ENCODE data around the gene CTDSPL2.
"Not testable (repeated sequence)": the region's sequence is repeated elsewhere in the genome, so short reads cannot be mapped to it uniquely, and the experiment has no call there.

DNA sequence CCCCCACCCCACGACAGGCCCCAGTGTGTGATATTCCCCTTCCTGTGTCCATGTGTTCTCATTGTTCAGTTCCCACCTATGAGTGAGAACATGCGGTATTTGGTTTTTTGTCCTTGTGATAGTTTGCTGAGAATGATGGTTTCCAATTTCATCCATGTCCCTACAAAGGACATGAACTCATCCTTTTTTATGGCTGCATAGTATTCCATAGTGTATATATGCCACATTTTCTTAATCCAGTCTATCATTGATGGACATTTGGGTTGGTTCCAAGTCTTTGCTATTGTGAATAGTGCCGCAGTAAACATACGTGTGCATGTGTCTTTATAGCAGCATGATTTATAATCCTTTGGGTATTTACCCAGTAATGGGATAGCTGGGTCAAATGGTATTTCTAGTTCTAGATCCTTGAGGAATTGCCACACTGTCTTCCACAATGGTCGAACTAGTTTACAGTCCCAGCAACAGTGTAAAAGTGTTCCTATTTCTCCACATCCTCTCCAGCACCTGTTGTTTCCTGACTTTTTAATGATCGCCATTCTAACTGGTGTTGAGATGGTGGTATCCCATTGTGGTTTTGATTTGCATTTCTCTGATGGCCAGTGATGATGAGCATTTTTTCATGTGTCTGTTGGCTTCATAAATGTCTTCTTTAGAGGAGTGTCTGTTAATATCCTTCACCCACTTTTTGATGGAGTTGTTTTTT, 26.3 kb downstream of the CTDSPL2 start:
- not testable (repeated sequence) for TF ChIP-seq CTCF (IDR thresholded peaks at IDR 0.05); ZFX (IDR thresholded peaks at IDR 0.05; ENCODE audit: borderline replicate concordance)

All from 22Rv1 (cell line).